ENCODE results near the gene STAT5B.
"Not testable (repeated sequence)": the region's sequence is repeated elsewhere in the genome, so short reads cannot be mapped to it uniquely, and the experiment has no call there.

STAT5B gene

DNA sequence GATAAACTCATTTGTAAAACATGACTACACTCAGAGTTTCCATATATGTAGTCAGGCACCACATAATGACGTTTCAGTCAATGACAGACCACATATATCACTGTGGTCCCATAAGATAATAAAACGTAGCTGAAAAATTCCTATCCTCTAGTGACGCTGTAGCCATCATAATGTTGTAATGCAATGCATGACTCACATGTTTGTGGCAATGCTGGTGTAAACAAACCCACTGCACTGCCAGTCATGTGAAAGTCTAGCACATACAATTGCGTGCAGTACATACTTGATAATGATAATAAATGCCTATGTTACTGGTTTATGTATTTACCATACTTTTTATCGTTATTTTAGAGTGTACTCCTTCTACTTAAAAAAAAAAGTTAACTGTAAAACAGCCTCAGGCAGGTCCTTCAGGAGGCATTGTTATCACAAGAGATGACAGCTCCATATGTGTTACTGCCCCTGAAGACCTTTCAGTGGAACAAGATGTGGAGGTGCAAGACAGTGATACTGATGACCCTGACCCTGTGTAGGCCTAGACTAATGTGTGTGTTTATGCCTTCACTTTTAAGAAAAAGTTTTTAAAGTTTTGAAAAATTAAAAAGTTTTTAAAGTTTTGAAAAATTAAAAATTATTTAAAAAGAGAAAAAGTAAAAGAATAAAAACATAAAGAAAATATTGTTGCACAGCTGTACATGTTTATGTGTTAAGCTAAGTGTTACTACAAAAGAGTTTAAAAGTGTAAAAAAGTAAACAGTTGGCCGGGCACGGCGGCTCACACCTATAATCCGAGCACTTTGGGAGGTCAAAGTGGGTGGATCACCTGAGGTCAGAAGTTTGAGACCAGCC, 9.0 kb downstream of the STAT5B start:
- no peak for DNase-seq (ENCODE audit: low read depth)

DNA sequence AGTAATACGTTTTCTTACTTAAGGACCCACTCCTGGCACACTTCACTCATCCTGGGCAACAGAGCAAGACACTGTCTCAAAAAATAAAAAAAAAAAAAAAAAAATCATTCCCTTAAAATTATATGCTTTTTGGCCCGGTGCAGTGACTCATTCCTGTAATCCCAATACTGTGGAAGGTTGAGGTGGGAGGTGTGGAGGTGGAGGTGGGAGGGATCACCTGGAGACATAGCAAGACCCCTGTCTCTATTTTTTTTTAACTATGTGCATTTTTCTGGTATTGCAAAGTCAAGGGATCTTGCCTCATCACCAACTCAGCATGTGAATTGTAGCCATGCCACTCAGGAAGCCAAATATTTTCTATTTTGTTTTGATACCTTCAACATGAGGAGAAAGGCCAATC, 9.7 kb downstream of the STAT5B start:
- no peak for DNase-seq (ENCODE audit: low read depth)

DNA sequence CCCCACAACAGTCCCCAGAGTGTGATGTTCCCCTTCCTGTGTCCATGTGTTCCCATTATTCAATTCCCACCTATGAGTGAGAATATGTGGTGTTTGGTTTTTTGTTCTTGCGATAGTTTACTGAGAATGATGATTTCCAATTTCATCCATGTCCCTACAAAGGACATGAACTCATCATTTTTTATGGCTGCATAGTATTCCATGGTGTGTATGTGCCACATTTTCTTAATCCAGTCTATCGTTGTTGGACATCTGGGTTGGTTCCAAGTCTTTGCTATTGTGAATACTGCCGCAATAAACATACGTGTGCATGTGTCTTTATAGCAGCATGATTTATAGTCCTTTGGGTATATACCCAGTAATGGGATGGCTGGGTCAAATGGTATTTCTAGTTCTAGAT, 11.8 kb downstream of the STAT5B start:
- DNase-seq (ENCODE audit: low read depth): not testable (repeated sequence)

DNA sequence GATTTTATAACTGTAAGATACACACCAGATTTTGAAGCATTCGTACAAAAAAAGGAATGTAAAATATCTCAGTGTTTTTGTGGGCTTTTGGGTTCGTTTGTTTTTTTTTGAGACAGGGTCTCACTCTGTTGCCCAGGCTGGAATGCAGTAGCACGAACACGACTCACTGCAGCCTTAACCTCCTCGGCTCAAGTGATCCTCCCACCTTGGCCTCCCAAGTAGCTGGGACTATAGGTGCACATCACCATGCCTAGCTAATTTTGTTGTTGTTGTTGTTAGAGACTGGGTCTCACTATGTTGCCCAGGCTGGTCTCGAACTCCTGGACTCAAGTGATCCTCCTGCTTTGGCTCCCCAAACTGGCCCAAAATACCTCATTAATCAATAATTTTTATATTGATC, 15.9 kb downstream of the STAT5B start:
- no peak for DNase-seq (ENCODE audit: low read depth)

DNA sequence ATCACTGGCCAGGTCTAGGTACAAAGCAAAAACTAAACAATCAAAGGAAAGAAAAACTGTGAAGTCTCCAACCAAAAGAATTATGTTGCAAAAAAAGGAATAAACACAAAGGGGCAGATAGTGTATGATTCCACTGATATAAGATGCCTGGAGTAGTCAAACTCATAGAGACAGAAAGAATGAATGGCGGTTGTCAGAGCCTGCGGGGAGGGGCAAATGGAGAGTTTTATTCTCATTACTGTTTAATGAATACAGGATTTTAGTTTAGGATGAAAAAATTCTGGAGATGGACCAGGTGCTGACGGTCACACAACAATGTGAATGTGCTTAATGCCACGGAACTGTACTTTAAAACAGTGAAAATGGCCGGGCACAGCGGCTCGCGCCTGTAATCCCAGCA, 20.7 kb downstream of the STAT5B start:
- no peak for DNase-seq (ENCODE audit: low read depth)

DNA sequence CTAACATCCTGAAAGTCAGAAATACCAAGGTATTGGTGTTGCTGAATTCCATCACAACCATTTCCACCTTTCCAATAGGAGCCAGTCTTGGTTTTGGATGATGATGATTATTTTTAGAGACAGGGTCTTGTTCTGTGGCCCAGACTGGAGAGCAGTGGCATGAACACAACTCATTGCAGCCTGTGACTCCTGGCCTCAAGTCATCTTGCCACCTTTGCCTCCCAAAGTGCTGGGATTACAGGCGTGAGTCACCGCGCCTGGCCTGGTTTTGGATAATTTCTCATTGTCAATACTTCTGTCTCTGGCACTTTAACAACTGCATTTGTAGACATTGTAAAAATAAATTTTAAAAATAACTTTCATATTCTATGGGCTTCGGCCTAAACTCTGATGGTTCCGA, 22.6 kb downstream of the STAT5B start:
- no peak for DNase-seq (ENCODE audit: low read depth)

DNA sequence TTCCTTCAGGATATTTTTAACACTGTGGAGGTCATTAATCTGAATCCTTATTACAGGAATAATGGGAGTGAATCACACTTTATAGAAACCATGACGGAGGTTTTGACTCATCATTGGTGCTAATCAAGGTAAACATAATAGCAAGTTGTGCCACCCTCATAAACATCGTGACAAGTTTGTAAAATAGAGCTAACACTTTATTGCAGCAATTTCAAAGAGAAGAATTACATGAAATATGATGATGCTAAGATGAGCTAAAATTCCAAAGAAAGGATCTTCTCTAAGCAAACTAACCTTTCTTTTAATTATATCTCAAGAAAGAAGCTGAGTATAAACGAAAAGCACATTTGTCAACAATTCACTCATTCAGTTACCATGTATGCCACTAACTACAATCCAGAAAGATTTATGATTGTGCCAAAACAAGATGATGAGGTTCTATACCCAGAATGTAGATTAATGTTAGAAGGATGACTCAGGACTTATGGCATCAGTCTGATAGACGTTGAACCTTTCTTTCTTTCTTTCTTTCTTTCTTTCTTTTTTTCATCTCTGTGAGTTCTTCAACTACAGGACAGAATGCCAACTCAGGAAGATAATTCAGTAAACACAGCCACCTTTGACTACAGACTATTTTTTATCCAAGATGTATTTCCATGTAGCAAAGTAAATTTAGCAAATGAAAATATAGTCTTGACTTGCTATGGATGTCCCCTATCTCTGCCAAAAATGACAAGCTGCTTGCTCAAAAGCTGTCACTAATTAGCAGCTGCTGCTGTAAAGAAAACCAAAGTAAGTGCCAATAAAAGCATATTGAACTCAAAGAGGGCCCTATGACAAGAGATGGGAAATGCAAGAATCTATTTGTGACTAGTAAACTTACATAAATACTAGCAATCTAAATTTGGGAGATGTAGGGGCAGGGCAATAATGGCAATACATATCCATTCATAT, 23.3 kb downstream of the STAT5B start:
- DNase-seq (ENCODE audit: low read depth): no peak

DNA sequence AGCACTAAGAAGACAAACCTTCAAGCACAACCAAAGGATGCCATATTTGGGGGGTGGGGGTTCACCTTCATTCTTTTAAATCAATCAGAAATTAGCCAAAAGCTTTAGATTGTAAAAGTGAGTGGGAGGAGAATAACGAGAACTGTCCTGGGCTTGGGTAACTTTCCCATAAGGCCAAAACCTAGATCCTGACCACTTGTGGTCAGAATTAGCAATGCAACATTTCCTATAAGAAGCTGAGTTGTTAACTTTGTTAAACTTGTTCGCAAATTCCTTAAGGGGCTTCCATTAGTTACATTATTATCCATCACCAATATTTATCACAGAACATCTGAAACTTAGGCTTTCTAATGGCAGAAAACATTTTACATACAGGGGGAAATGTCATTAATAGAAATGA, 25.1 kb downstream of the STAT5B start:
- DNase-seq (ENCODE audit: low read depth): no peak

DNA sequence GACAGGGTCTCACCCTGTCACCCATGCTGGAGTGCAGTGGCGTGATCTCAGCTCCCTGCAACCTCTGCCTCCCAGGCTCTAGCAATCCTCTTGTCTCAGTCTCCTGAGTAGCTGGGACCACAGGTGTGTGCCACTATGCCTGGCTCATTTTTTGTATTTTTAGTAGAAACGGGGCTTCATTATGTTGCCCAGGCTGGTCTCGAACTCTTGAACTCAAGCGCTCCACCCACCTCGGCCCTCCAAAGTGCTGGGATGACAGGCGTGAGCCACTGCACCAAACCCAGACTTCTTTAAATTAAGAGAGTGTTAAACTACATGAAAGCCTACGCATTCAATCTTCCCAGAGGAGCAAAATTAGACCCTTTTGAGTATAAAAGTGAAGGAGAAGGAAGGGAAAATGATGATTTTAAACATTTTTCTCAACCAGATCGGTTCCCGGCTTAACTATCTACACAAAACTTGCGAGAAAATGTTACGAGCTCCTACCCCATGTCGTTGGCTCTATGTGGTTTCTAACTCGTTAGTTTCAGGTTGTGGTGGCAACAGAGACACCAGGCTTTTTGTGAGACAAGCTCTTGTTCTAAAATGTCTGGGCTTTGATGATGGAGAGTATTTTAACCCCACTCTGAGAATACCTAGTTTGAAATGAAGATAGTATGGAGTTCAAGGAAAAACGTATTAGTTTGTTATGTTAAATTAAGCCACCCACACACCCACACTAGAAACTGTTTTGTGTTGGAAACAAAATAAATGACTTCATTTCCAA, 26.3 kb downstream of the STAT5B start:
- DNase-seq (ENCODE audit: low read depth): no peak

DNA sequence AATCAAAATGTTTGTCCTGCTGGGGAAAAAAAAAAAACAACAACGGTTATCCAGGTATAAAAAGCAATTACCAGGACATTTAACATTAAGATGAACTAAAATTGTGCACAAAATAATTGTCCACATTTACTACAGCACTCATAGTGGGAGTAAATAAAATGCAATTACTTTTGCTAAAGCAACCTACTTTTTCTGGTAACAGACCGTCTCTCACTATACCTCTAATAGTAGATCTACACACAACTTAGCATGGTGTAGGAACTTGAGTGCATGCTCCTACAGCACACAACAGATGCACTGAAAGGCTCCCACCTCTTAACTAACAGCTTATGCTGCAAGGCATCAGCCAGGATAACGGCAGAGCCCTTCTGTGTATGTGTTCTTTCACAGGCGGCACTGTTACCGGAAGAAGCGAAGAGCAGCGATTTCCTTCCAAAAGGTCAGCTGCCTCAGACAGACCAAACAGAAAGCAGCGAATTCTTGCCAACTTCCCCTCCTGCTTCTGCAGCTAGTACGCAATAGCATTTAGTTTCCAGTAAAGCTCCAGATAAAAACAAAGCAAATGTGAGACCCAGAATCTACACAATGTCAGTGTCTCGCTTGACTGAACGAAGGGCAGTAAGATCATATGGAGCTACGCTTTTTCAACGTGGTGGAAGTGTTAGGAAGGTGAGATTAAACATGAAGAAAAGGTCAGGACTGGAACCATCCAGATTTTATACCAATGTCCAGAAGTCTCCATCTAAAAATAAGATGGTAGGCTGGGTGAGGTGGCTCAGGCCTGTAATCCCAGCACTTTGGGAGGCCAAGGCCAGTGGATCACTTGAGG, 27.6 kb downstream of the STAT5B start:
- DNase-seq (ENCODE audit: low read depth): peak; percentile 81

DNA sequence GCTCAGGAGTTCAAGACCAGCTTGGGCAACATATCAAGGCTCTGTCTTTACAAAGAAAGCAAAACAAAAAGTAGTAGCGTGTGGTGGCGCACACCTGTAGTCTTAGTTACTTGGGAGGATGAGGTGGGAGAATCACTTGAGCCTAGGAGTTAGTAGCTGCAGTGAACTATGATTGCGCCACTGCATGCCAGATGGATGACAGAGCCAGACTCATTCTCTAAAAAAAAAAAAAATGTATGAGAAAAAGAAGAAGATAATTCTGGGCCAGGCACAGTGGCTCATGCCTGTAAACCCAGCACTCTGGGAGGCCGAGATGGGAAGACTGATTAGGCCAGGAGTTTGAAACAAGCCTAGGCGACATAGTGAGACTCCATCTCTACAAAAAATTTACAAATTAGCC, 28.5 kb downstream of the STAT5B start:
- peak; percentile 53 for DNase-seq (ENCODE audit: low read depth)

DNA sequence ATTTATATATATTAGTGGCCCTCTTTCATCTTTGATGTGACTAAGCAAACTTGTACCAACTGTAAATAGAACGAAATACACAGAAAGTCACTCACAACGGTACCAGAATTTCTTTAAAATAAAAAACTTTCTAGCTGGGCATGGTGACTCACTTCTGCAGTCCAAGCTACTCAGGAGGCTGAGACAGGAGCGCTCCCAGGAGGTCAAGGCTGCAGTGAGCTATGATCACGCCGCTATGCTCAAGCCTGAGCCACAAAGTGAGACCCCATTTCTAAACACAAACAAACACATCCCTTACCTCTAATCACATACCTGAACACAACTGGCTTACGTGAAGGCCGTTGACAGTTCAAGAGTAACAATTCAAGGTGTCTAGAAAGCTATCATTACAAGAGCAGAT, 29.7 kb downstream of the STAT5B start:
- DNase-seq (ENCODE audit: low read depth): no peak

DNA sequence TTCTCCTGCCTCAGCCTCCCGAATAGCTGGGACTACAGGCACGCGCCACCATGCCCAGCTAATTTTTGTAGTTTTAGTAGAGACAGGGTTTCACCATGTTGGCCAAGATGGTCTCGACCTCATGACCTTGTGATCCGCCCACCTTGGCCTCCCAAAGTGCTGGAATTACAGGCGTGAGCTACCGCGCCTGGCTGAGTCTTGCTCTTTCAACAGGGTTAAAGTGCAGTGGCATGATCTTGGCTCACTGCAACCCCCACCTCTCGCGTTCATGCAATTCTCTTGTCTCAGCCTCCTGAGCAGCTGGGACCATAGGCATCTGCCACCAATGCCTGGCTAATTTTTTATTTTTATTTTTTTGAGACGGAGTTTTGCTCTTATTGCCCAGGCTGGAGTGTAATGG, 31.0 kb downstream of the STAT5B start:
- DNase-seq (ENCODE audit: low read depth): not testable (repeated sequence)

DNA sequence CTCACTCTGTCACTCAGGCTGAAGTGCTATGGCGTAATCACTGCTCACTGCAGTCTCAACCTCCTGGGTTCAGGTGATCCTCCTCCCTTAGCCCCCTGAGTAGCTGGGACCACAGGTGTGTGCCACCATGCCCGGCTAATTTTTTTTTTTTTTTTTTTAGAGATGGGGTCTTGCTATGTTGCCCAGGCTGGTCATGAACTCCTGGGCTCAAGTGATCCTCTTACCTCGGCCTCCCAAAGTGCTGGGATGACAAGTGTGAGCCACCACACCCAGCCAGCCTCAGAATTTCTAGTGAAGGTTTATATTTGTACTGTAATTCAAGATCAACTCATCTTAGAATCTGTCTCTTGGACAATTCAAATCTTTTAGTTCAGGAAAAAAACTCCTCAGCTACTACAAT, 32.1 kb downstream of the STAT5B start:
- DNase-seq (ENCODE audit: low read depth): not testable (repeated sequence)

DNA sequence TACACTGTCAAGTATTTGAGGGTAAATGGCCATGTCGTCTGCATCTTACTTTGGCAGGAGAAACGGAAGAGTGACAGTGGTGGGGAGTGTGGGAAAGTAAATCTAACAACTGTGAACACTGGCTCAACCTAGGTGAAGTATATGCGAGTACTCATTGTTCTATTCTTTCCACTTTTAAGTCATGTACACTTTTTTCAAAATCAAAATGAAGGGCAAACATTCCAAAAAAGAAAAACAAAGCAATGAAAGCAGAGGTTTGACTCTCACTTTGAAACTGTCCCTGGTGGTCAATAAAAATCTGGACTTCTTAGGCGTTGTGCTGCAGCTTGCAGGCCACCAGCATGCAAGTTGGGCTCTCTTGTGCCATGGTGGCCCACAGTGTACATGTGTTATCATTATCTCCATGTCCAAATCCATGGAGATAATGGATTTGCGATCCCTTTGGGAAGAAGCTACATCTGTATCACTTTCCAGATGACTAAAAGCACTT, 32.7 kb downstream of the STAT5B start:
- no peak for DNase-seq (ENCODE audit: low read depth)

DNA sequence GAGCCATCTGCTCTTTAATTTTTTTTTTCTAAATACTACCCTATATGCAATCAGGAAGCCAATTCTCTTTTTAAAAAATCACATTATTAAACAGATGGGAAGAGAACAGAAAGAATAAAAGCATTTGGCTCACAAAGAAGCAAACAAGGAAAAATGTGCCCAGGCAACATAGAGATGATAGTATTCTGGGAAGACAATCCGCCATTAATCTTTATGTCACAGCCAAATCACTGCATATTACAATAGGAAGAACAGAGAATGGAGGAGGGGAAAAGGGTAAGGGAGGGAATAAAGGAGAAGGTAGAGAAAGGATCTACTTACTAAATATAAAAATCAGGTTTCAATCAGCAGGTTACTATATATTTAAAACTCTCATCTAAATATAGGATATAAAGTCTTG, 34.3 kb downstream of the STAT5B start:
- DNase-seq (ENCODE audit: low read depth): no peak

DNA sequence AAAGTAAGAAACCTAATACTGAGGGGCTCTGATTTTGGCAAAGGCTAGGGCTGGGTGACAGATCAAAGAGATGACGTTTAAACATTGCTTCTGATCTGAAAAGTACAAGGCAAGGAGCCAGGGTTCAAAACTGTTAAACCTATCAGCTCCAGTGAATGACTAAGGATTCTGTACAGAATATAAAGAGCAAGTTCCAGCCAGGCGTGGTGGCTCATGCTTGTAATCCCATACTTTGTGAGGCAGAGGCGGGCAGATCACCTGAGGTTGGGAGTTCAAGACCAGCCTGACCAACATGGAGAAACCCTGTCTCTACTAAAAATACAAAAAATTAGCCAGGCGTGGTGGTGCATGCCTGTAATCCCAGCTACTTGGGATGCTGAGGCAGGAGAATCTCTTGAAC, 35.3 kb downstream of the STAT5B start:
- DNase-seq (ENCODE audit: low read depth): not testable (repeated sequence)

DNA sequence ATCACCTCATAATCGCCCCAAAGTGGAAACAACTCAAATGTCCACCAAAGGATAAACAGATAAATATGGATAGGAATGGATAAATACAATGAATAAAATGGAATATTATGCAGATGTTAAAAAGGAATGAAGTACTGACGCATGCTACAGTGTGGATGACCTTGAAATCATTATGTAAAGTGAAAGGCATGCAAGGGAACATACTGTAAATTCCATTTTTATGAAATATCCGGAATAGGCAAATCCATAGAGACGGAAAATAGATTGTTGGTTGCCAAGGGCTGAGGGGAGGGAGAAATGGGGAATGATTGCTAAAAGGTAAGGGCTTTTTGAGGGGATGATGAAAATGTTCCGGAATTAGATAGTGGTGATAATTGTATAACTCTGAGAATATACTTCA, 36.0 kb downstream of the STAT5B start:
- no peak for DNase-seq (ENCODE audit: low read depth)

DNA sequence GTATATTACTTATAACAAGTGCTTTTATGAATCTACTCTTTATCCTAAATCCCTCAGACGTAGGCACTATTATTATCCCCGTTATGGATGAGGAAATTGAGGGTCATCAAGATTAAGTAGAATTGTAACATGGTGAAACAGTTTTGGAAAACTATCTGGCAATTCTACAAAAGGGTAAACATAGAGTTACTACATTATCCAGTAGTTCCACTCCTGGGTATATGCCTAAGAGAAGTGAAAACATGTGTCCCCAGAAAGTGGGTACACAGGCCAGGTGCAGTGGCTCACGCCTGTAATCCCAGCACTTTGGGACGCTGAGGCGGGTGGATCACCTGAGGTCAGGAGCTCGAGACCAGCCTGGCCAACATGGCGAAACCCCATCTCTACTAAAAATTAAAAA, 36.6 kb downstream of the STAT5B start:
- not testable (repeated sequence) for DNase-seq (ENCODE audit: low read depth)

DNA sequence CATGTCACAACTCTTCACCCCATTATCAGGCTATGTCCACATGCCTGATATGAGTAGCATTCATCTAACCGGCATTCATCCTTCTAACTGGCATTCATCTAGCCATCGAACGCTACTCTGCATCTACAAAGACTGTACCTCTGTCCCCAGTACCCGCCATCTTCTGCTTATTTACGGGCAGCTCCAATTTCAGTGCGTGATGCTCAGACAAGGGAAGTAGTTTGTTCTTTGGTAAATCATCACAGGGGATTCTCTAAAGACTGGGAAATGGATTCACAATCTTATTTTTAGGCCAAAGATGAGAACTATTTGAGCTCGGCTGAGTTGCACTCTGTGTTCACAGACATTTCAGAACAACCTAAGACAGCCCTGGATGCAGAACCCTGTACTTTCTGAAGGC, 39.4 kb downstream of the STAT5B start:
- no peak for DNase-seq (ENCODE audit: low read depth)

DNA sequence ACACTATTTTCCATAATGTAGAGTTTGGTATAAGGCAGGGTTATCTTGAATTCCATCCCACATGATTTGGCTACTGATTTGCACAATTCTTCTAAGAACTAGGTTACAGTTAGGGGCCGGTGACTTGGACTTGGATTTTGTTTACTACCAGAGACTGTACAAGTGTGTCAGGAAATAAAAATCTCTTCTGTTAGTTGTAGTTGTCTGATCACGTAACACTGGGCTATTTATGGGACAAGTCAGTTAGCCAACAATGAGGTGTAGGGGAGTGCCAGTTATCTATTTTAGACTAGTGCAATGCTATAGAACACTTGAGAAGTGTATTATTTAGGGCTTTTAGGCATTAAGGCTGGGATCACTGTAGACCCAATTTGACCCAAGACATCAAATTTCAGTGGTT, 42.2 kb downstream of the STAT5B start:
- DNase-seq (ENCODE audit: low read depth): no peak
